HPDE6-E6E7 (cell line): ENCODE measurements around the gene RPA1.
"Not testable (repeated sequence)": the region's sequence is repeated elsewhere in the genome, so short reads cannot be mapped to it uniquely, and the experiment has no call there.

Experiments
- DNase-seq: peaks from one replicate; pipeline ENCODE4 v3.0.0; 2011; ENCODE audit warnings: missing footprints; ENCODE audit errors: extremely low spot score

RPA1 gene

DNA sequence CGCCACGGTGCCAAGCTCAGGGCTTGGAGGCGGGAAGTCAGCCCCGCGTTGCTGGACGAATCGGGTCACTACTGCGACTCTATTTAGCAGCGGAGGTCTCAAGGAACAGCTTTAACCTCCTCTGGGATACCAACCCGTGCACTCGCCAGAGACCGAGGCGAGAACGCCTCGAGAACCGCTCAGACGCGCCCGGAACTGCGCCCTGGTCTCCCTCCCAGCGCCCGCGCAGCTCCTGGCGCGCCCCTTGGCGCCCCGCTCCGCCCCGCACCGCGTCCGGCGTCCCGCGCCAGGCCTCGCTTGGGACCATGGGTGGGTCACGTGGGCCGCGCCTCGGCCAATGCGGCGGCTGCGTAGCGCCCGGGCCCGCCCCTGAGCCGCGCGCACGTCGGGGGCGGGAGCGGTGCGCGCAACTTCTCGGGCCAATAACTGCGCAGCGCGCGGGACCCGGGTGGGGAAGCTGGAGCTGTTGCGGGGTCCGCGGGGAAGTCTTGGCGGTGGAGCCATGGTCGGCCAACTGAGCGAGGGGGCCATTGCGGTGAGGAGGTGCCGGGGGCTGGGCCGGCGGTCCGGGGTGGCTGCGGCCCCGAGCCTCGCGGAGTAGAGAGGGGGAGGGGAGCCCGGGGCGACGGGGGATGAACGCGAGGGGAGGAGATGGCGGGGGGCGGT, at the start of gene RPA1, which contains the start of gene SMYD4:
Gene RPA1, plus strand, starts transcription at position 414 of the 666 bp plus-strand sequence. Its CDS starts 89 bp downstream, at position 503.
Gene SMYD4, minus strand, starts transcription at position 311 of the 666 bp plus-strand sequence. CDS start 1,908 bp downstream, outside the sequence.
- peak; percentile 87 for DNase-seq

DNA sequence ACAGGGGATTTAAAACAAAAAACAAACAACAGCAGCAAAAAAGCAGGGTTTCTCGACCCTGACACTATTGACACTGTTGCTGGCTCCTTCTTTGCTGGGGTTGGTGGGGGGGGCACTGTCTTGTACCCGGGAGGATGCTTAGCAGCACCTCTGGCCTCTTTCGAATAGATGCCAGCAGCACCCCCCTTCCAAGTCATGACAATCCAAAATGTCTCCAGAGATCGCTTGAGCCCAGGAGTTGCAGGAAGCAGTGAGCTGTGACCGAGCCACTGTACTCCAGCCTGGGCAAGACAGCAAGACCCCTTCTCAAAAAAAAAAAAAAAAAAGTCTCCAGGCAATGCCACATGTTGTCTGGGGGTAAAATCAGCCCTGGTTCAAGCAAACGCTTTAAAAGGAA, 47.6 kb upstream of the RPA1 start:
- DNase-seq, result no peak

DNA sequence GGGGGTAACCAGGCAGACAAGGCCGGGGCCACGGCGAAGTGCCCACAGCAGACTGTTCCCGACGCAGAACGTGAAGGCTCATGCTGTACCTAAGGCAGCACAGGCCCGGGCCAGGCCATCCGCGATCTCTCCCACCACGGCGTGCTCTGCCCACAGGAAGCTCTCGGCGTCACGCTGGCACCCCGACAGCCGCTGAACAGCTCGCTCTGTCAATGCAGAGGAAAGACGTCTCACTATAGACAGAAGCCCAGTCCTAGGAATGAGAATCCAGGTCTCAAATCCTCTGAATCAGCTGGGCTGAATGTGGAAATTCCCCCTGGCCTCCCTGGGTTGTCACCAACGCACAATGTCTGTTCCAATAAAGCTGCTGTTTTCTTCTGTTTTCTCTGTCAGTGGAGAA, 46.5 kb upstream of the RPA1 start:
- no peak for DNase-seq

DNA sequence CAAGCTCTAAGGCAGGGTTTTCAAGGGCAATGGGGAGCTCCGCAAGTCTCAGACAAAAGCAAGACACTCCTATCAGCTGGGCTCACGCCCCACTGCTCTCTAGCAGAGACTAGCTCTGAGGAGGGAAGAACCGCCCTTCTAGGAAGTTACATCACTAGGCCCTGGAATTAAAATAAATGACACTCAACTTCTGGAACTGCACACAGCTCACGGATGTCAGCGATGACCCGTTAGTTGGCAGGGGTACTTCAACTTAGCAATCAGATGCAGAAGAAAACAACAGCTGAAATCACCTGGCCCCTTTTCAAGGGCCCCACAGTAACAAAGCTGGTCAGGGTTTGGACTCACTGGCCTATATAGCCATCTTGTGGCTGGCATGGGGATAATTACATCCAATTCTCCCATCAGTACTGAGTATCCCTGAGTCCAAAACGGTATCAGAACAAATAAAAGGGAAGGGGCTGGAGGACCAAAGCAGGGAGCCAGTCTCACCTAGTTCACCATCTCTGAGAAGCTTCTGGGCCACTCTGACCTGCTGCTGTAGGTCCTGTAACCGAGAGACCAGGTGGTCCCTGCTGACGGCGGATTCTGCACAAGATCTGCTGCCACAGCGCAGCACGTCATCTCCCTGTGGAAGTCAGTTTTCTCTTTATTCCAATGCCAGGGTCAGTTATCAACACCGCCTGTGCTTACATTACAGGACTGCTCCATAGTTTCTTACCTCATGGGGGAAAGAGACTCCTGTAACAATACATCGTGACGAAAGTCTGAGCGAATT, 45.8 kb upstream of the RPA1 start:
- DNase-seq, result no peak

DNA sequence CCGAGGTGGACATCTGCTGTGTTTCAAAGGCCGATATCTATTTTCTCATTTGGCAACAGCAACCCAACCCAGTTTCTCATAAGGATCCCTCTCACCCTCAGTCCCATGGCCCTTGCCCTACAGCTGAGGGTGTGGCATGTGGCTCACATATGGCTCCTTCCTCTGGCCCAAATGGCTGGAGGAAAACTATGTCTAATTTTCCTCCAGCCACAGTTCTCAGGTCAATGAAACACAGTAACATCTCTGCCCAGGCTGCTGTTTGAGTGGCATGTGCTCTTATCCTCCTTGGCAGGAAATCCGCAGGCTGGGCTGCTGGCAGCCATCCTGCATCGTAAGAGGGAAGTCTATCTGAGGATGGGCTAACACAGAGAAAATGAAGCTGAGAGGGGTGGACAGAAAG, 43.9 kb upstream of the RPA1 start:
- DNase-seq, result no peak

DNA sequence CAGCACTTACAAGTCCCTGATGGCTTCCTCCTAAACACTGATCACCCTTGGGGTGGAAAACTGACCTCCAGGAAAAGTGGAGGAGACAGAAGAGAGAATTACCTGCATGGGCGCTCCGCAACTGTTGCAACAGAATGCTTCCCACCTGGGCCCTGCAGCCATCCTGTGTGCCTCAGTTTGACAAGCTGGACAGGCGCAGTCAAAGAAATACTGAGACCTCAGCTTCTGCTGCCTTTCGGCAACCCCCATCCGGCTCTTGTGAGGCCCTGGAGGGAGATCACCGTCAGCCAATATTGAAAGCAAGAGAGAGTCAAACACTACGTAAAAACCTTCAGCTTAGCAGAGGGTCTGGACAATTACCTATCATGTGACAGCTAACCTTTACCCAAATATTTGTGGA, 43.1 kb upstream of the RPA1 start:
- DNase-seq, result no peak

DNA sequence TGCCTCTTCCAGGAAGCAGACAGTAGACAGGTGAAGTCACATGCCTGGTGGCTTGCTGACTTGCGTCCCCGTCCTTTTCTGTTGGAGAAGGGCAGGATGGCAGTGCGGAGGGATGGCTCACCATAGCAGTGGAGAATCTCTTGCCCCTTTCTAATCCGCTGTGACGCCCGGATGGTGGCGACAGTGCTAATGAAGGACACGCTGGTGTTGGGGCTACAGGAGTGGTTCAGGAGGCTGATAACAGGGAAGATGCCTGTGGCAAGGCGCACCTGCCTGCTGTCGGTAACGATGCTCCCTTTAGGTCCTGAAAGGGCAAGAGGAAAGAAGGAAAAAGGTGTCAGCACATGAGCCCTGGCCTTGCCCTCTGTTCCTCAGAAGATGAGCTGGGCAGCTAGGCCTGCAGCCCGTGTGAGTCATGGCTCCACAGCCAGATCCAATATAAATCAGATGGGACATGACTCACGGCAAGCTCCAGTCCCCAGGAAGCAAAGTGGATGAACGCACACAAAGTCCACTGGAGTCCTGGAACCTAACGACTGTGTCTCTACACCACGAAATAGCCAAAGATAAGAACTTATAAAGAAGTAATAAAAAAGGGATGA, 42.4 kb upstream of the RPA1 start:
- DNase-seq, result peak; percentile 98

DNA sequence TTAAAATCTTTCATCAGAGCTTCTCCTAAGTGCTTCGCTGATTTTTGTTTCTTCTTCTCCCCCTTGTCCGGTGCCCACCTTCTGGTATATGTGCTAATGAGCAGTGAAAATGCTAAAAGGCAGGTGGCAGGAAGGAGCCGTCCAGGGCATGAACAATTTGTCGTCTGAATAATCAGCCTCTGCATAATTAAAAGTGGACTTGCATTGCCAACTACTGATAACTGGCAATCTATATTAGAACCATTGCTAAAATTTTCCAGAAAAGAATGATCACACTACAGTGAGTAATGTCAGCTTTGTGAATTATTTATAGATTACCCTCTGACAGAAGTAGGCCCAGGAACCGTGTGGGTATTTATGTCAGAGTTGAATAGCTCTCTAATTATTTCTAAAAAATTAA, 39.9 kb upstream of the RPA1 start:
- DNase-seq, result no peak

DNA sequence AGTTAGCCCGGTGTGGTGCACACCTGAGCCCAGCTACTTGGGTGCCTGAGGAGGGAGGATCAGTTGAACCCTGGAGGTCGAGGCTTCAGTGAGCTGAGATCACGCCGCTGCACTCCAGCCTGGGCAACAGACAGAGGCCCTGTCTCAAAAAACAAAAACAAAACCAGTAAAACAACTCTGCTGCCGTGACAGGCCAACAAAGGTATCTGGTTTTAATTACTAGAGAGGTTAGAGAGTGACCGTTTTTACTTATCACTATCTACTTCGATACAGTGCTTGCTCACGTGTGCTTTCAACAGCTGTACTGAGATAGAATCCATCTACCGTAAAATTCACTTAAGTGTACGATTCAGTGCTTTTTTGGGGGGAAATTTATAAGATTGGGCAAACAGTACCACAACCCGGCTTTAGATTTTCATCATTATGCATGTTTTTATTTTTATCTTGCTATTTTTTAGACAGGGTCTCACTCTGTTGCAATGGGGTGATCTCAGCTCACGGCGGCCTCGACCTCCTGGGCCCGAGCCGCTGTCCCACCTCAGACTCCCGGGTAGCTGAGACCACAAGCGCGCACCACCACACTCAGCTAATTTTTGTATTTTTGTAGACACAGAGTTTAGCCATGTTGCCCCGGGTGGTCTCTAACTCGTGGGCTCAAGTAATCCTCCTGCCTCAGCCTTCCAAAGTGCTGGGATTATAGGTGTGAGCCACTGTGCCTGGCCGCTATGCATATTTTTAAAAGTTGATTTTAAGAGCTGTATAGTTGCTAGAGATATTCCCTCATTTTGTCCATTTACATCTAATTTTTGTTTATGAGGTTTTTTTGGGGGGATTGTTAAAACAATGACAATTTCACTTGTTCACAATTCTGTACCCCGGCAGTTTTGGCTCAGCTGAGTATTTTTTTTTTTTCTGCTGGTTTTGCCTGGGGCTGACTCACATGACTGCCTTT, 37.0 kb upstream of the RPA1 start:
- DNase-seq, result no peak

DNA sequence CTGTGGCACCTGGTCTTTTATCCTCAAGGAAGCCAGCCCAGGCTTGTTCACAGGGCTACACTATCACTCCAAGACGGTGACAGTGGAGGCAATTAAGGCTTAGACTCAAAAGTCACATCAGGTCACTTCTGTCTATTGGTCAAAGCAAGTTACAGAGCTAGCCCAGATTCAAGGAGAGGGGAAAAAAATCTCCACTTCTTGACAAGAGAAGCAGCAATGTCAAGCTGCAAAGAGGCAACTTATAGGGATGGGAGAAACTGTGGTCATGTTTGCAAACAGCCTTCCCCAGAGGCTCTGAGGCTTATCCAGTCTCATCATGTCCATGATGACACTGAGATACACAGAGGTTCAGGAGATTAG, 36.4 kb upstream of the RPA1 start:
- no peak for DNase-seq

DNA sequence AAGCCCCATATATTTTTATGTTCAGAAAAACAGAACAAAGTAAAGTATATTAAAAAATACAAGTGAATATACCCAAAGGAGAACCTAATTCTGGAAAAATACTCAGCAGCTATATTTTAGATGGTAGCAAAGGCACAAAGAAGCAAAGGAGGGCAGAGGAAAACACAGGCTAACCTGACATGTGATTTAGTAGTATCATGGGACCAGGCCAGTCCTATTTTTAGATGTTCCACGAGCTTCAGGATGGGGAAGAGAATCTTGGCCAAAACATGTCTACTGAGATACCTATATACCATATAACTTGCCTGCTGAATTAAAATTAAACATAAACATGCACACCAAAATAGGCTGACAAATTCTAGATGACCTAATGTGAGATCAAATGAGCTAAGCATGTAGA, 33.0 kb upstream of the RPA1 start:
- DNase-seq, result no peak

DNA sequence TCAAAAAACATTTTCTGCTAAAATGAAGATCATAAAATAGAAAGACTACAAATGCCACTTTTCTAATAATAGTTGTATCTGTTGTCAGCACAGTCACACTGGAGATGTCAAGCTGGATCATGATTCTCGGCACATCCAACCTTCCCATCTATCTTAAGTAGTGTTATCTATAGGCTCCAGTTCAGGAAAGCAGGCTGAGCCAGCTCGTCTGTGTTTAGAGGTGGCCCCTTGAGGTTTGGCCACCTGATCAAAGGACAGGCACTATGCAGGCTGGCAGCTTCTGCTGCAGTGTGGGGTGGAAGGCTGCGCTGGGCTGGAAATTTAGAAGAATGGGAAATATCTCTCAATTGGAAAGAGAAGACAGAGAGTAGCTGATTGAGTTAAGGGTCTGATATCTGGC, 32.5 kb upstream of the RPA1 start:
- DNase-seq, result no peak

DNA sequence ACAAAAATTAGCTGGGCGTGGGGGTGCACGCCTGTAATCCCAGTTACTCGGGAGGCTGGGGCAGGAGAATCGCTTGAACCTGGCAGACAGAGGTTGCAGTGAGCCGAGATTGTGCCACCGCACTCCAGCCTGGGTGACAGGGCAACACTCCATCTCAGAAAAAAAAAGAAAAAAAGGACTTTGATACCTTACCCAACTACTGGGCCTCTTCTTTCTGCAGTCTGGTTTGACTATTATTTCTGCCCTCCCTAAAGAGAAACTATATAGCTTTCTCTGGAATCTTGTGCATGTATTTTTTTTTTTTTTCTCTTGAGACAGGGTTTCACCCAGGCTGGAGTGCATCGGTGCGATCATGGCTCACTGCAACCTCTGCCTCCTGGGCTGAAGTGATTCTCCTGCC, 32.0 kb upstream of the RPA1 start:
- DNase-seq, result not testable (repeated sequence)

DNA sequence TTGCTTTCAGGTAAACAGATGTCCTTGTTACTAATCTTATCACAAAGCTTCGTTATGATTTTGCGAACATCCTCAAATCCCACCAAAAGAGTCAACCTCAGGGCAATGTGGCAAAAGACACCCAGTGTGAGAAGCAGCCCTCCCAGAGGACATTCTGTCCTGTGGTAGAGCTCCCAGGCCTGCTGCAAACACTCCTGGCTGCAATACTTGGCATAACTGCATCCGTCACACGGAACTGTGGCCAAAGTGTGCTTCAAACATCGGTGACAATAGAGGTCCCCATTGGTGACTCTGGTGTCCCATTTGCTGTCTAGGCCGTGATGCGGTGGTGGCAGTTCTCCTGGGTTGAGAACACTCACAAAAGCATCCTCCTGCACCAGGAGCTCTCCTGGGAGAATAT, 29.6 kb upstream of the RPA1 start:
- no peak for DNase-seq

DNA sequence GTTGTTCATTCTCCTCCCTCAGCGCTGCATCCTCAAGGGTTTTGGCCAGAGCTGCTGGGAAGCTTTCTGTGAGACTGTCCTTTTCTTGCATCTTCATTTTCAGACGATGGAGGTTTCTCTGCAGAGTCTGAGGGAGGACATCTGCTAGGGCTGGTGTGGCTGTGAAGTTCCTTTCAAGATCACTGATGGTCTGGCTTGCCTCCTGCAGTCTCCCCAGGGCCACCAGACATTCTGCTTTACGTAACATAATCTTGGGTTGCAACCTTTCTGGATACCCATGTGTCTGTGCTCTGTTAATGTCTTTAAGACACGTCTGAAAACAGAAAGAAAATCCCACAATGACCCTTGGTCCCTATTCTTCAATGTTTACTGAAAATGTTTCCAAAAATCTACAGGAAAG, 29.1 kb upstream of the RPA1 start:
- no peak for DNase-seq

DNA sequence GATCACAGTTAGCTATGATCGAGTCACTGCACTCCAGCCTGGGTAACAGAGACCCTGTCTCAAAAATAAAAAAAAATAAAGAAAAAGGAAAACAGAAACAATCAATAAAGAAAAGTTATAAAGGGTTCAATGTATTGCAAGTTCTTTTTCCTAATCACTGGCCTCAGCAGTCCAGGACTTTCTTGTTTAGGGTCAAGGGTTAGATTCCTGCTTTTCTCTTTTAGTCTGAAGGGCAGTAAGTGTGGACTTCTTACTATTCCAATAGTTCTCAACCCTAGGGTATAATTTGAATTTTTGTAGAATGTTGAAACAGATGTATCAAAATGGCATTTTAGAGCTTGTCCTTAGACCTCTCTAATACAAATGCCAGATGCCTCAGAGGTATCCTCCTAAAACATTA, 27.4 kb upstream of the RPA1 start:
- DNase-seq, result no peak

DNA sequence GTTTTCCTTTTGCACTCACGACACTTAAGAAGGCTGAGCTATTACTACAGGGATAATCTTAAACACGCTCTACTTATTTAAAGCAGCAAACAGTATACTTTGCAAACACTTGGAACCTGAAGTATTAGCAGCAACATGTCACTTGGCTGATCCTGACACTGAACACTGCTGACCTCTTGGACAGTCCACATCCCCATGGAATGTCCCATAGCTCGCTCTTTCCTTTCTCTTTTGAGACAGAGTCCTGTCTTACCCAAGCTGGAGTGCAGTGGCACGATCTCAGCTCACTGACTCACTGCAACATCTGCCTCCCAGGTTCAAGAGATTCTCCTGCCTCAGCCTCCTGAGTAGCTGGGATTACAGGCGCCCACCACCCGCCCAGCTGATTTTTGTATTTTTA, 26.5 kb upstream of the RPA1 start:
- no peak for DNase-seq

DNA sequence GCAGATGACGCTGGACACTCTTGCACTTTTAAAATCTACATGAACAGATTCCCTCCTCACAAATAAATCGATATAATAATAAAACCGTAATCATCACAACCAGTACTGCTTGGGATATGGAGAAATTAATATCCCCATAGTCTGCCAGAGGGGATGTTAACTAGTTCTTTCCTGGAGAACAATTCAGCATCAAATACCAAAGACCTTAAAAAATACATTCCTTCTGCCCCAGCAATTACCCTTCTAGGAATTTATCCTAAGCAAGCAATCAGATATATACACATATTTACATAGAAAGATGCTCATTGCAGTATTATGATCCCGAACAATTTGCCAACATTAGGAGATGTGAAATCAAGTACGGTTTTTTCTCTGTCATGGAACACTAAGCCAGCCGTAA, 21.9 kb upstream of the RPA1 start:
- DNase-seq, result no peak

DNA sequence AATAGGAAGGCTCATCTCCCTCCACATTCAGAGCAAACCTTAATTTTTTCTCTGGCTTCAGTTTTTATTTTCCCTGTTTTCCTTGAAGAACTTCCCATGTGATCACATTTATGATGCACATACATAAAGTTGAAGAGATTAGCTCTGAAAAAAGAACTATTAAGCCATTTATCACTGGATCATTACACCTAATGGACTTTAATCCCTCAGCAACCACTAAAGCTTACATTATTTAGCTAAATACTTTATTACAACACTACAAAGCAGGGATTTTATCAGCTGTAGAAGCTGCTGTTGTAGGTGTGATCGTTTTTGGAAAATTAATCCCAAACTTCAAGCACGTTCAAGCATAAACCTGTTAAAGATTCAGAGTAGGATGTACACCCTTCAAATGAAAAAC, 21.2 kb upstream of the RPA1 start:
- no peak for DNase-seq

DNA sequence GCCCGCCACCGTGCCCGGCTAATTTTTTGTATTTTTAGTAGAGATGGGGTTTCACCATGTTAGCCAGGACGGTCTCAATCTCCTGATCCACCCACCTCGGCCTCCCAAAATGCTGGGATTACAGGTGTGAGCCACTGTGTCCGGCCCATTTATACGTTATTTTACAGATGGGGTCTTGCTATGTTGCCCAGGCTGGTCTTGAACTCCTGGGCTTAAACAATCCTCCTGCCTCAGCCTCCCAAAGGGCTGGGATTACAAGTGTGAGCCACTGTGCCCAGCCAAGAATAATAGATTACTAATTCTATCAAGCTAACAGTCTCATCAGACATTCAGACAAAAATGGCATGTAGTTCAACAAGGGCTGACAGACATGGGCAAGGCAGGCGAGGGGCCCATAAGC, 20.0 kb upstream of the RPA1 start:
- not testable (repeated sequence) for DNase-seq

DNA sequence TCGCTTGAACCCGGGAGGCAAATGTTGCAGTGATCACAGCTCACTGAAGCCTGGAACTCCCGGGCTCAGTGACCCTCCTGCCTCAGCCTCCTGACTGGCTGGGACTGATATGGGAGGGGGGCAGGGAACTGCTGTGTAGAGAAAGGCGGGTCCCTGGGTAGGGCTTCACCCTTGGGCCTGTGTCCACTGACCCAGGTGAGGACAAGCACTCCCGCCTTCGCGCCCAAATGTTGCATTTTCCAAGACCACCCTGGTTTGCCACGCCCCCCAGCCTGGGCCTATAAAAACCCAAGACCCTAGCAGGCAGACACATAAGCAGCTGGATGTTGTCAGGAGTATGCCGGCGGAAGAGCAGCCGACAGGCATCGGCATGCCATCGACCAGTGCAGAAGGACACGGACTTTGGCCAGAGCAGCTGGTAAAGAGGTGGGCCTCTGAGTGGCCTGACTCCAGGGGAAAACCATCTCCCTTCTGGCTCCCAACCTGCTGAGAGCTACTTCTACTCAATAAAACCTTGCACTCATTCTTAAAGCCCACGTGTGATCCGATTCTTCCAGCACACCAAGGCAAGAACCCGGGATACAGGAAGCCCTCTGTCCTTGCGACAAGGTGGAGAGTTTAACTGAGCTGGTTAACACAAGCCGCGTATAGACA, 19.2 kb upstream of the RPA1 start:
- DNase-seq, result no peak
